ENCODE data around the gene ARHGEF16. TPM values are rescaled to one million over a fixed set of nuclear protein-coding genes. Genes with fewer than 3 reads are reported as not detected.
A peak's percentile ranks its signal among the peaks of the same experiment; 100 is the strongest.

The ARHGEF16 gene
- 10 to 100 TPM; 15.2 to 24.2 (median 21.8) TPM for polyA plus RNA-seq (ENCODE audit: insufficient read length in 4 of 4)

DNA sequence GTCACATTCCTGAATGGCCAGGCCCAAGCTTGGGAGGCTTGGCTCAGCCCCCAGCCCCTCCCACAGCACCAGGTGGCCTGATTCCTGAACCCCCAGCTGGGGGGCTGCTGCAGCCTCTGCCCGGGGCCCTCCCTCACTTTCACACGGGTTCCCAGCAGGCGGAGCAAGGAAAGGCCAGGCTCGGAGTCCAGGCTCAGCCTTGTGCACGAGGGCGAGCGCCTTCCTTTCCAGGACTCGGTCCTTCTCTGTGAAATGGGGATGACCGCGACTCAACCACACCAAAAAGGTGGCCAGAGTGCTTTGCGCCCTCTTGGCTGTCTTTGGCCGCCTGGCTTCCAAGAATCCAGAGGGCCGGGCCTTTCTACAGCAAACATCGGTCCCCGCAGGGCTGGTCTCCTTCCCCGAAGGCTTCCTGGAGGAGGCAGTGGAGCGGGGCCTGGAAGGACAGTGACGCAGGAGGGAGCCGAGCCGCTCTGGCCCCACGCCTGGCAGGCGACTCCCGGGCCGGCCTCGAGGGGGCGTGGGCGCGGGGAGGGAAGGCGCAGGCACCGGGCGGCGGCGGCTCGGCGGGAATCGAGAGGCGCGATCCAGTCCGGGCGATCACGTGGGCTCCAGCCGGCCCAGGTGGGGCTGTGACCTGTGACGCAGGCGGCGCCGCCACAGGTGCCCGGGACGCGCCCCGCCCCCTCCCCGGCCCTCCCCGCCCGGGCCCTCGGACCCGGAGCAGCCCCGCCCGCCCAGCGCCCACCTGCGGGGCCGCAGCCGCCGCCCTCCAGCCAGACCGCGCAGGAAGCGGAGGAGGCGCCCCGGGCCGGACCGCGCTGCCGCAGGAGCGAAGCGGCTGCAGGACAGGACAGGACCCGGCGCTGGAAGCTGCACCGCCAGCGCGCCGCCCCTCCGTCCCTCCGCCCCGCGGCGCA, at the start of gene ARHGEF16:
ARHGEF16 (plus strand) TSS at position 775 of the 920 bp plus-strand sequence. CDS start 8,420 bp downstream, outside the sequence.
- DNase-seq (ENCODE audit: low read depth in 4 of 4, low spot score in 2 of 4) = peak in 1 of 4 donors; percentile 41

DNA sequence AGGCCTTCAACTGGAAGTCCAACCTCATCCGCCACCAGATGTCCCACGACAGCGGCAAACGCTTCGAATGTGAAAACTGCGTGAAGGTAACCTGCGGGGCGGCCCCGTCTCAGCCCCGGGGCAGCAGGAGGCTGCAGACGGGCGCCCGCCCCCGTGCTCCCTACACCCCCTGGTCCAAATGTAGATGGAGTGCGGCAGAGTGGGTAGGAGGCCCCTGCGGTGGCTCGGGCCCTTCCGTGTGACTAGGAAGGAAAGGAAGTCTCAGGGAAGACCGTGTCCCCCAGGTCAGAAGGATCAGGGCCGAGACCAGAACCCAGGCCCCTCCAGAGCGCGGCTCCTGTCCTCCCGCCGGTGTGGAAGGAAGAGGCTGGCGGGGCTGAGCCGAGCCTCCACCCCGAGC, 49.7 kb upstream of the ARHGEF16 start:
- no peak for DNase-seq (ENCODE audit: low read depth in 4 of 4, low spot score in 2 of 4)

DNA sequence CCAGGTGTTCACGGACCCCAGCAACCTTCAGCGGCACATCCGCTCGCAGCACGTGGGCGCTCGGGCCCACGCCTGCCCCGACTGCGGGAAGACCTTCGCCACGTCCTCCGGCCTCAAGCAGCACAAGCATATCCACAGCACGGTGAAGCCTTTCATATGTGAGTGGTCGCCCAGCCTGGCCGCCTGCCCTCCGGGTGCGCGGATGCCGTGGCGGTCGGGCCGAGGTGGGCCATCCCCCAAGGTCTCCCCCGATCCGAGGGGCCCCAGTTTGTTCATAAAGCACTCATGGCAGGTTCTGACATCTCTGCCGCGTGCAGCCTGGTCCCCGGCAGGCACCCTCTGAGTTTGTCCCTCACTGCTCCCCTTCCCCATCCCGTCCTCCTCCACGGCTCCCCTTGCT, 49.0 kb upstream of the ARHGEF16 start:
- no peak for DNase-seq (ENCODE audit: low read depth in 4 of 4, low spot score in 2 of 4)

DNA sequence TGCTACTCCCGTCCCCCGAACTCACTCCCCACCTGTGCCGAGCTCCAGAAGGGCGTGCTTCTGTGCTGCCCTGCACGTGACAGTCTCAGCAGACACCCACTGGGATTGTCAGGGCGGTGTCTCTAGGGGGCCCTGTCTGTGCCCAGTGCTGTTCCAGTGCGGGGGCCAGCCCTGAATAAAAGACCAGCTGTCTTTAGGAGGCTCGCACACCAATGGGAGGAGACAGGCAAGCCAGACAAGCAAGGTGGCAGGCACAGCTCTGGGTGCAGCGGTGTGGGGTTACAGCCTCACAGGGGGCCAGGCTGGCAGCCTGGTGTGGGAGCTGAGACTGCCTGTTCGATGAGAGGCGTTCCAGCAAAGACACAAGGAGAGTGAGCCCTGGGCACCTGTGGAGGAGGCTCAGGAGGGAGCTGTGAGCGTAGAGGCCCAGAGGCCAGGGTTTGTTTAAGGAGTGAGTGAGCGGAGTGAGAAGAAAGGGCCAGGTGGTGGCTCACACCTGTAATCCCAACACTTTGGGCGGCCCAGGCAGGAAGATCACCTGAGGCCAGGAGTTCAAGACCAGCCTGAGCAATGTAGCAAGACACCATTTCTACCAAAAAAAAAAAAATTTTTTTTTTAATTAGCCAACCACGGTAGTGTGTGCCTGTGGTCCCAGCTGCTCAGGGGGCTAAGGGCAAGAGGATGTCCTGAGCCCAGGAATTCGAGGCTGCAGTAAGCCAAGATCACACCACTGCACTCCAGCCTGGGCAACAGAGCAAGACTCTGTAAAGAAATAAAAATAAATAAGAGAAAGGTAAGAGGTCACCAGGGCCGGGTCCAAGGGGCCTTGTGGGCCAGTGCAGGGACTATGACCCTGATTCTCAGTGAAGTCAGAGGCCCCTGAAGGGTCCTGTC, 48.2 kb upstream of the ARHGEF16 start:
- DNase-seq (ENCODE audit: low read depth in 4 of 4, low spot score in 2 of 4) = no peak

DNA sequence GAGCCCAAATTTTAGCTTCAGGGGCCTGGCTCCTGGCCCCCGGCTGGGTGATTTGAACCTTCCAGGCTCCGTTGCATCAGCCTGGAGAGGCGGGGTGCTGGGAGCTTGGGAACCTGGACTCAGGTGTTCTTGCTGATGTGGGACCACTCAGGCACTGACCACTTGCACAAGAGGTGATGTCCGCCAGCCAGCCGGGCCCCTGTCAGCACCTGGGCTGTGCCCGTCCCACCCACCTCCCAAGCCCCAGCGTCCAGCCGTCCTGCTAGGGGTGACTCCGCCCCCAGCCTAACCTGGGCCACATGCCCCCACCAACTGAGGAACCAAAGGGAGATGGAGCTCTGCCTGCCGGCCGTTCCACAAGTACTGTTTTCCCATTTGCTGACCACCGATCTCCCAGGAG, 47.4 kb upstream of the ARHGEF16 start:
- no peak for DNase-seq (ENCODE audit: low read depth in 4 of 4, low spot score in 2 of 4)

DNA sequence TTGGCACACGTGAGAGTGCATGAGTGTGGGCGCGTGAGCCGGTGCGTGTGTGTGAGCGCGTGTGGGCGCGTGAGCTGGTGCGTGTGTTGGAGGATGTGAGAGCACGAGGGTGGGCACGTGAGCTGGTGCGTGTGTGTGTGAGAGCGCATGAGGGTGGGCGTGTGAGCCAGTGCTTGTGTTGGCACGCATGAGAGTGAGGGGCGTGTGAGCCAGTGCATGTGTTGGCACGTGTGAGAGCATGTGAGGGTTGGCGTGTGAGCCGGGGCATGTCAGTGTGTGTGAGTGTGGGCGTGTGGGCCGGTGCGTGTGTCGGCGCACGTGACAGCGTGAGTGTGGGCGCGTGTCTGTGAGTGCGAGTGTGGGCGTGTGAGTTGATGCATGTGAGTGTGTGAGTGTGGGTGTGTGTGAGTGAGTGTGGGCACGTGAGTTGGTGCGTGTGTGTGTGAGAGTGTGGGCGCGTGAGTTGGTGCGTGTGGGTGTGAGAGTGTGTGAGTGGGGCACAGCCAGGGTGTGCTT, 45.7 kb upstream of the ARHGEF16 start:
- no peak for DNase-seq (ENCODE audit: low read depth in 4 of 4, low spot score in 2 of 4)

DNA sequence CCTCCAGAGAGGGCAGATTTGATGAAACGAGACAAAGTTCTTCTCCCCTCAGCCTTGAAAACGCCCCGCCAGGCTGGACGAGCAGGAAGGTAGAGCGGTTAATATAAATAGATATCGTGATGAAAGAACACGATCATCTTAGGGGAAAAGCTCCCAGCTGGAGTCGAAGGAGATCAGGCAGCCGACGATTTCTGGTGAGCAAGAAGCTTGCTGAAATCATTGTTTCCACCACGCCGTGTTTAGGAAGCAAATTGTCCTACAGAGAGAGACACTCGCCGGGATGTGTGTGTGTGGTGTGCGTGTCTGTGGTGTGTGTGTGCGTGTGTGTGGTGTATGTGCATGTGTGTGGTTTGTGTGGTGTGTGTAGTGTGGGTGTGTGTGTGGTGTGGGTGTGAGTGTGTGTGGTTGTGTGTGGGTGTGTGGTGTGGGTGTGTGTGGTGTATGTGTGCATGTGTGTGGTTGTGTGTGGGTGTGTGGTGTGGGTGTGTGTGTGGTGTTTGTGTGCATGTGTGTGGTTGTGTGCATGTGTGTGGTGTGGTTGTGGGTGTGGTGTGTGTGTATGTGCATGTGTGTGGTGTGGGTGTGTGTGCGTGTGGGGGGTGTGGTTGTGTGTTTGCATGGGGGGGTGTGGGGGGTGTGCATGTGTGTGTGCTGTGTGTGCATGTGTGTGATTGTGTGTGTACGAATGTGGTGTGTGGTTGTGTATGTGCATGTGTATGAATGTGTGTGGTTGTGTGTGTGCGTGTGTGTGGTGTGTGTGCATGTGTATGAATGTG, 44.9 kb upstream of the ARHGEF16 start:
- no peak for DNase-seq (ENCODE audit: low read depth in 4 of 4, low spot score in 2 of 4)

DNA sequence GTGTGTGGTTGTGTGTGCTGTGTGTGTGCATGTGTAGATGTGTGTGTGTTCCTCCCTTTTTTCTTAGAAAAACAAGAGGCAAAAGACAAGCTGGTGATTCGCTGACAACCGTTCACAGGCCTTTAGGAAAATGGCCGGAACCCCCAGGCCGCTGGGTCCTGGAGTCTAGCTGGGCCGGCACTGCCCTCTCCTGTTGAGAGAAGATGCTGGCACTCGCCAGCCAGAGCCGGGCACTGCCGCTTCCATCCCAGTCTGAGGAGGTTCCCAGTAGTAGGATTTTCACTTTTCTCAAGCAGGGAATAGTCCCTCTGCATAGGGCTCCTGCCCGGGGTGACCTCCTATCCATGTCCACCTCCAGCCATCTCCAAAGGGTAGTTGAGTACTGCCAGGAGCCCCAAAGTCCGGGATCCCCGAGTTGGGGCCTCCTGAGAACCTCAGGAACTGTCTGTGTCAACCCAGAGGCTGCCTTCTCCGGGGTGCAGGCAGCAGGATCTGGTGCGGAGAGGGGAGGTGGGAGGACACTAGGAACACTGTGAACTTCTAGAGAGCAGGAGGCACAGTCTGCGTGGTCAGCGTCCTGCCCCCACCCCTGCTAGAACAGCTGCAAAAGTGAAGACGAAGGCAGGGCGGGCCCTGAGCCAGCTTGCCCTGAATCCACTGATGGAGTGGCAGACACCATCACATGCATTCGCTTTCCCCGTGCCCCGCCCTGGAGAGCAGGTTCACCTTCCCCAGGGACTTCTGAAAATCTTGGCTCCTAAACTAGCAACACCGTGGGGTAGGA, 44.1 kb upstream of the ARHGEF16 start:
- peak in 1 of 4 donors; percentile 57 for DNase-seq (ENCODE audit: low read depth in 4 of 4, low spot score in 2 of 4)

DNA sequence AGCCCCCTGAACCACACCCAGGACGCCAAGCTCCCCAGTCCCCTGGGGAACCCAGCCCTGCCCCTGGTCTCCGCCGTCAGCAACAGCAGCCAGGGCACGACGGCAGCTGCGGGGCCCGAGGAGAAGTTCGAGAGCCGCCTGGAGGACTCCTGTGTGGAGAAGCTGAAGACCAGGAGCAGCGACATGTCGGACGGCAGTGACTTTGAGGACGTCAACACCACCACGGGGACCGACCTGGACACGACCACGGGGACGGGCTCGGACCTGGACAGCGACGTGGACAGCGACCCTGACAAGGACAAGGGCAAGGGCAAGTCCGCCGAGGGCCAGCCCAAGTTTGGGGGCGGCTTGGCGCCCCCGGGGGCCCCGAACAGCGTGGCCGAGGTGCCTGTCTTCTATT, 42.7 kb upstream of the ARHGEF16 start:
- DNase-seq (ENCODE audit: low read depth in 4 of 4, low spot score in 2 of 4) = no peak

DNA sequence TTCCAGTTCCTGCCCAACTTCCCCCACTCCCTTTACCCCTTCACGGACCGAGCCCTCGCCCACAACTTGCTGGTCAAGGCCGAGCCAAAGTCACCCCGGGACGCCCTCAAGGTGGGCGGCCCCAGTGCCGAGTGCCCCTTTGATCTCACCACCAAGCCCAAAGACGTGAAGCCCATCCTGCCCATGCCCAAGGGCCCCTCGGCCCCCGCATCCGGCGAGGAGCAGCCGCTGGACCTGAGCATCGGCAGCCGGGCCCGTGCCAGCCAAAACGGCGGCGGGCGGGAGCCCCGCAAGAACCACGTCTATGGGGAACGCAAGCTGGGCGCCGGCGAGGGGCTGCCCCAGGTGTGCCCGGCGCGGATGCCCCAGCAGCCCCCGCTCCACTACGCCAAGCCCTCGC, 42.1 kb upstream of the ARHGEF16 start:
- DNase-seq (ENCODE audit: low read depth in 4 of 4, low spot score in 2 of 4) = no peak

DNA sequence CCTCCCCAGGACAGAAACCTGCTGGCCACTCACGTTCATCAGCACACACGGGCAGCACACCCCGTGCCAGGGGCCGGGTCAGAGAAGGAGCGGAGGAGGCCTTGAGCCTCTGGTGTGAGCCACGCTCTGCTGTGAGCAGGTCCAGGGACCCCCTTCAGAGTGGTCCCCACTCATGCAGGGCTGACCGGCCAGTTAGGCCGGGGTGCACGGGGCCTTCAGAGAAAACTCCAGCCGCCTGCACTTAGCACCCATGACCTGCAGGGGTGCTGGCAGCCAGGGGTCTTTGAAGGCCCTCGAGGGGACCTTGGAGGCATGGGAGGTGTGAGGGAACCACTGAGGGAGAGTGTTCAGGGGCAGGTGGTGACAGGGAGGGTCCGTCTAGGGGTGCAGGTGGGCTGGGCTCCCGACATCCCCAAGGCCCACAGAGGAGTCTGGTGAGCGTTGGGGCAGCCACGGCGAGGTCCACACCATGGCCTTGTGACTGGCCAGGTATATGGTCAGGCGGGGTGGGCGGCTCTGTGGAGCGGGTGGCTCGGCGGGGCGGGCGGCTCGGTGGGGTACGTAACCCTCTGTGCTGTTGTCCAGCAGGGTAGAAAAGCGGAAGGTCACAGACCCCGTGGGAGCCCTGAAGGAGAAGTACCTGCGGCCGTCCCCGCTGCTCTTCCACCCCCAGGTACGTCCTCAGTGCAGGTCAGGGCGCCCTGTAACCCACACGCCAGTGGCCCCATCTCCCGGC, 40.3 kb upstream of the ARHGEF16 start:
- DNase-seq (ENCODE audit: low read depth in 4 of 4, low spot score in 2 of 4) = no peak

DNA sequence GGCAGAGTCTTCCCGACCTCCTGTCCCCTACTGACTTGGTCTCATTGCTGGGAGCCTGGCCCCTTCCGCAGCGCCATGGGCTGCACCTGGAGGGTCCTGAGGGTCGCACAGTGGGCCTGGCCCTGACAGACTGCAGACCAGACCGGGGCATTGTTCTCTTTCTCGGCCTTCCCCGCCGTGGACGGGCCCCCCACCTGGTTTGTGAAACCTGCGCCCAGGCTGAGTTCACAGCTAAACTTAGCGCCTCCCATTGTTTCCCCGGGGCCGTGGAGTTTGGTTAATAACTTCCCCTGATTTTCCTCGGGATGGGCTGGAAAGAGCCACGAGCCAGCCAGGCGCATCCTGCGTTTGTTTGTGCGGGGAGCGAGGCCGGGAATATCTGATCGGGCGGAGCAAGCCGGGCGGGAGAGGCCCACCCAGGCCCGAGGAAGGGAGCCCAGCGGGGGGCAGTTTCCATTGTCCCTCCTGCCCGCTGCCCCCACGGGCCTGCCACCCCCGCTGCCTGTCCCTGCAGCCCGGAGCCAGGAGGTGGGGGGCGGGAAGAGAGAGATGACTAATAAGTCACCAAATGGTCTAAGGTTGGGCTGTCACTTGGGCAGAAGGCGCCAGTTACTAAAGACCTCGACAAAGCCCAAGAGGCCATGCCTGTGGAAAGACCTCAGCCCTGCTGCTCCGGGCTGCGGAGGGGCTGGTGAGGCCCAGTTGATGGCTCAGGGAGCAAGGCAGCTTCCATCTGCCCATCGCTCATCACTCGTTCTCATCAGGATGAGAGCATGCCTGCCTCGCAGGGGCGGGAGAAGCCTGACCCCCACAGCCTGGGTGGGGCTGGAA, 39.0 kb upstream of the ARHGEF16 start:
- no peak for DNase-seq (ENCODE audit: low read depth in 4 of 4, low spot score in 2 of 4)

DNA sequence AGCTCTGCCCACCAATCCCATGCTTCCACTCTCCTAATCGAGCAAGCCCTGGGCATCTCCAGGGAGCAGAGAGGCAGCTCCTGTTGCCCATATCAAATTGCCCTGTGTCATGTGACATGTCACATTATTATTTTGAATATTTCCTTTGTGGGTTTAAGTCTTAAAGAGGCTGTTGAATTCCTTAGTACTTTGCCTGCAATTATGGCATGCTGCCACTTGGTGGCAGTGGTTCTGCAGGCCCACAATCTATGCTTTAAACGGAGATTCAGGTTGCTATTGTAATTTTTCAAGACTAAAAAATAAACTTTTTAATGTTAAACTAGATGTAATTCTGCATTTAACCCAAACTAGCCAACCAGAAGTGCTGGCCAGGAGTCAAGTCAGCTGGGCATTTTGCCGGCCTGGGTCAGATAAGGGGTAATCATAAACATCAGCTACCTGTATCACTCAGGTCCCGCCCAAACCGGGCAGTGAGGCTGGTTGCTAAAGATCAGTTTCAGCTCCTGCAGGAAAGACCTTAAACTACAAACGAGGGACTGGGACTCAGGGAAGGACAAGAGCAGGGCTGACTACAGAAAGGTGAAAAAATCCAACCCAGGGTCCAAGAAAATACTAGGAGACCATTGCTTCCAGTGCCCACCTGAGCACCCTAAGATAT, 37.3 kb upstream of the ARHGEF16 start:
- DNase-seq (ENCODE audit: low read depth in 4 of 4, low spot score in 2 of 4) = no peak

DNA sequence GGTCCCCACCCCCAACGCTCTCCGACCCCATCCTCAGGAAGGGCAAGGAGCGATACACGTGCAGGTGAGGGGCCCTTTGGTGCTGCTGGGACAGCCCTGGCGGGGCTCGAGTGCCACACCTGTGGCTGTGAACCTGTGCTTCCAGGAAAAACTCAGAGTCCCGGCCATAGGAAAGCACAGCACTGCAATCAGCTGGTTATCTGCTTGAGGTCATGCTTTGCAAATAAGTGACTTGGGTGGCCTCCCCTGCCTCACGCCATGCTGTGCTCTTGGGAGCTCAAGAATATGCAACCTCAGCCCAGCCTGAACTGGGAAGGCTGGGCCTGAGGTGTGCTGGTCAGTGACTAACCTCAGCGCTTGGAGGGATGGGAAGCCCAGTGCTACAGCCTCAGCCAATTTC, 36.5 kb upstream of the ARHGEF16 start:
- DNase-seq (ENCODE audit: low read depth in 4 of 4, low spot score in 2 of 4) = no peak

DNA sequence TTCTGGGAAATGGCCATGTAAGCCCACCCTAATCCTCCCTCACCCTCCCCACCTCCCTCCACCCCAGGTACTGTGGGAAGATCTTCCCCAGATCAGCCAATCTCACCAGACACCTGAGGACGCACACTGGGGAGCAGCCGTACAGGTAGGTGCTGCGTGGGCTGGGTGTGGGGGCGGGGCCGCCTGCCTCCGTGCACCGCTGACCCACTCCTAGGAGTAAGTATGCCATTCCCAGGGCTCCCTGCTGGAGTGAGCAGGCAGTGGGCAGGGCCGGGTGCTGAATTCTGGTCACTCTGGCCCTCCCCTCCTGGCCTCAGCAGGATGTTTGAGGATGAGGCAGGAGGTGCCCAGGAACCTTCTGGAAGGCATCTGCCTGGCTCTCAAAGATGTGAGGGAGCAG, 35.9 kb upstream of the ARHGEF16 start:
- DNase-seq (ENCODE audit: low read depth in 4 of 4, low spot score in 2 of 4) = no peak

DNA sequence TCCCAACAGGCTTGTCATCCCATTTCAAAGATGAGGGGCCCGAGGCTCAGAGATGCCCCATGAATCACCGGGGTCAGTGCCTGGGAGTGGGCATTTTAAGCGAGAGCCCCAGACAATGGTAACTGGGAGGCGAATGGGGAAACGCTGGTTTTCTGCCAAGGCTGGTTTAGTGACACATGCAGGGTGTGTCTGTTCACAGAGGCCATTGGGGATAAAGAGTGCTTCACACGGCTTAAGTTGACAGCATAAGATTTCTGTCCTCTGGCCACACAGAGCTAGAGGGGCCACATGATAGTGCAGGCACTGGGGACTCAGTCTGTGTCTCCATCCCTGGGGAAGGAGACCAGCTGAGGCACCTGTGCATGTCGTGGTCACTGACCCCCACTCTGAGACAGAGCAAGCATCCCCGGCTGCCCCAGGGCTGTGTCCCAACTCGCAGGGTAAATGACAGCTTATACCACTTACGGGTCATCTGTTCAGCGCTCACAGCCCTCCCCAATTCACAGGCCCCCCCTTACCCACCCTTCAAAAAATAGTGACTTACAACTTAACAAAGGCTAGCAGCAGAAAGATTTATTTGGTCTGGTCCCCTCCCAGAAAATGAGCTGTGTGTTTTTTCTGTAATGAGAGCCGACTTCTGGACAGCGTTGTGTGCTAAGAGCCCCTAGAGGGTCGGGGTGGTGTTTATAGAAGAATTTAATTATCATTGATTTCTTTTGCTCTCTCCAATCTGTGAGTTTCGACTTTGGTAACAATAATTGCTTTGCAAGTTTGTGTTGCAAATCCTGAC, 34.9 kb upstream of the ARHGEF16 start:
- DNase-seq (ENCODE audit: low read depth in 4 of 4, low spot score in 2 of 4) = no peak
